Measurements from ENCODE around the gene BBS9.

Gene BBS9

GRCh38 chr7:33604056-33604455, 474.7 kb downstream of the BBS9 start:
- DNase-seq (ENCODE audit: low read depth): no peak

- DNase-seq (ENCODE audit: low read depth): no peak
Measured at GRCh38 chr7:33610918-33611317, 481.6 kb downstream of the BBS9 start.

GRCh38 chr7:33612442-33612841, 483.1 kb downstream of the BBS9 start:
- DNase-seq (ENCODE audit: low read depth): no peak

- no peak for DNase-seq (ENCODE audit: low read depth)
Measured at GRCh38 chr7:33614357-33615117, 485.2 kb downstream of the BBS9 start.

GRCh38 chr7:33616752-33617151, 487.4 kb downstream of the BBS9 start:
- no peak for DNase-seq (ENCODE audit: low read depth)

- no peak for DNase-seq (ENCODE audit: low read depth)
Measured at GRCh38 chr7:33619264-33619663, 489.9 kb downstream of the BBS9 start.

GRCh38 chr7:33623267-33623666, 493.9 kb downstream of the BBS9 start:
- DNase-seq (ENCODE audit: low read depth): no peak

- no peak for DNase-seq (ENCODE audit: low read depth)
Measured at GRCh38 chr7:33624215-33624614, 494.9 kb downstream of the BBS9 start.

- no peak for DNase-seq (ENCODE audit: low read depth)
Measured at GRCh38 chr7:33626869-33627268, 497.5 kb downstream of the BBS9 start.

GRCh38 chr7:33627741-33628140, 498.4 kb downstream of the BBS9 start:
- DNase-seq (ENCODE audit: low read depth): no peak

GRCh38 chr7:33628894-33629293, 499.5 kb downstream of the BBS9 start:
- DNase-seq (ENCODE audit: low read depth): no peak

- no peak for DNase-seq (ENCODE audit: low read depth)
Measured at GRCh38 chr7:33630359-33630758, 501.0 kb downstream of the BBS9 start.

GRCh38 chr7:33632322-33632721, 503.0 kb downstream of the BBS9 start:
- no peak for DNase-seq (ENCODE audit: low read depth)

- DNase-seq (ENCODE audit: low read depth): no peak
Measured at GRCh38 chr7:33632840-33633525, 503.6 kb downstream of the BBS9 start.

GRCh38 chr7:33634606-33635005, 505.2 kb downstream of the BBS9 start:
- no peak for DNase-seq (ENCODE audit: low read depth)

- no peak for DNase-seq (ENCODE audit: low read depth)
Measured at GRCh38 chr7:33636359-33636758, 507.0 kb downstream of the BBS9 start.

- no peak for DNase-seq (ENCODE audit: low read depth)
Measured at GRCh38 chr7:33639552-33640197, 510.3 kb downstream of the BBS9 start.

GRCh38 chr7:33640741-33641140, 511.4 kb downstream of the BBS9 start:
- no peak for DNase-seq (ENCODE audit: low read depth)

GRCh38 chr7:33642312-33642711, 512.9 kb downstream of the BBS9 start:
- no peak for DNase-seq (ENCODE audit: low read depth)

- DNase-seq (ENCODE audit: low read depth): no peak
Measured at GRCh38 chr7:33643530-33643929, 514.2 kb downstream of the BBS9 start.

GRCh38 chr7:33644489-33644888, 515.1 kb downstream of the BBS9 start:
- no peak for DNase-seq (ENCODE audit: low read depth)

- no peak for DNase-seq (ENCODE audit: low read depth)
Measured at GRCh38 chr7:33645104-33645503, 515.7 kb downstream of the BBS9 start.

GRCh38 chr7:33646166-33646565, 516.8 kb downstream of the BBS9 start:
- no peak for DNase-seq (ENCODE audit: low read depth)
